GM23338 (cell line): ENCODE results near the gene PGM2.

Source experiments
- CREB1 ChIP-seq: fragments of 250-450 bp; sonication (Bioruptor Pico); IDR thresholded peaks from 2 replicates; pipeline ENCODE4 v1.5.0; 2020; ENCODE audit warnings: low read depth, mild to moderate bottlenecking, moderate library complexity
- CTCF ChIP-seq, 2 experiments: fragments of 200-600 bp in 1 of 2; sonication (generic) in 1 of 2; conservative IDR thresholded peaks; 2 replicates each; pipeline versions ENCODE4 v1.5.1 to v1.6.1; 2016 to 2017; ENCODE audit warnings: antibody characterized with exemption in 2 of 2, low read depth in 2 of 2, mild to moderate bottlenecking in 2 of 2, moderate library complexity in 1 of 2
- ETS1 ChIP-seq: IDR thresholded peaks from 2 replicates; pipeline ENCODE4 v1.6.1; 2016; ENCODE audit warnings: antibody characterized with exemption
- EZH2 ChIP-seq: fragments of 200-600 bp; sonication (generic); IDR thresholded peaks from one replicate; pipeline ENCODE4 v1.8.0; 2017; ENCODE audit warnings: antibody characterized with exemption, mild to moderate bottlenecking, low read depth; ENCODE audit not compliant: unreplicated experiment
- EZH2phosphoT487 ChIP-seq: fragments of 200-600 bp; sonication (generic); IDR thresholded peaks from one replicate; pipeline ENCODE4 v1.8.1; 2018; ENCODE audit warnings: antibody characterized with exemption; ENCODE audit not compliant: unreplicated experiment
- JUNB ChIP-seq: IDR thresholded peaks from one replicate; pipeline ENCODE4 v1.6.1; 2016; ENCODE audit warnings: antibody characterized with exemption; ENCODE audit not compliant: unreplicated experiment
- POLR2AphosphoS5 ChIP-seq: IDR thresholded peaks from 2 replicates; pipeline ENCODE4 v1.6.1; 2016; ENCODE audit warnings: antibody characterized with exemption, low read depth
- REST ChIP-seq: IDR thresholded peaks from one replicate; pipeline ENCODE4 v1.6.1; 2018; ENCODE audit warnings: antibody characterized with exemption; ENCODE audit not compliant: unreplicated experiment
- ZNF114 ChIP-seq: fragments of 250-450 bp; sonication (Bioruptor Pico); IDR thresholded peaks from 2 replicates; pipeline ENCODE4 v1.5.0; 2020; ENCODE audit warnings: mild to moderate bottlenecking, moderate library complexity
- ZNF331 ChIP-seq: fragments of 250-450 bp; sonication (Bioruptor Pico); IDR thresholded peaks from 2 replicates; pipeline ENCODE4 v1.5.0; 2020; ENCODE audit warnings: low read depth, mild to moderate bottlenecking, moderate library complexity
- ZNF462 ChIP-seq: fragments of 250-450 bp; sonication (Bioruptor Pico); IDR thresholded peaks from 2 replicates; pipeline ENCODE4 v1.5.0; 2020; ENCODE audit warnings: mild to moderate bottlenecking, moderate library complexity

GRCh38 chr4:37792241-37792640, 34.2 kb upstream of the PGM2 start:
- TF ChIP-seq ETS1 (no peak), CTCF (conservative IDR thresholded peaks at IDR 0.05; ENCODE audit: low read depth in 2 of 2) (no peak), EZH2 (no peak), POLR2AphosphoS5 (no peak), JUNB (no peak), REST (no peak), EZH2phosphoT487 (no peak), CREB1 (CRISPR knock-in tag) (no peak), ZNF462 (CRISPR knock-in tag) (no peak), ZNF331 (CRISPR knock-in tag) (no peak), ZNF114 (CRISPR knock-in tag) (no peak)
